Raji (cell line): ENCODE results near the gene NTNG2.

ENCODE experiments used
- POLR2A ChIP-seq: IDR thresholded peaks from 2 replicates; pipeline ENCODE4 v1.6.1; 2011; ENCODE audit warnings: low read depth, low read length, control low read depth; ENCODE audit not compliant: insufficient read depth

The NTNG2 gene

GRCh38 chr9:132241483-132241839 is 79.6 kb downstream of the NTNG2 start:
- peak; percentile 38; the same call in 1 of the 2 replicates for TF ChIP-seq POLR2A

DNA sequence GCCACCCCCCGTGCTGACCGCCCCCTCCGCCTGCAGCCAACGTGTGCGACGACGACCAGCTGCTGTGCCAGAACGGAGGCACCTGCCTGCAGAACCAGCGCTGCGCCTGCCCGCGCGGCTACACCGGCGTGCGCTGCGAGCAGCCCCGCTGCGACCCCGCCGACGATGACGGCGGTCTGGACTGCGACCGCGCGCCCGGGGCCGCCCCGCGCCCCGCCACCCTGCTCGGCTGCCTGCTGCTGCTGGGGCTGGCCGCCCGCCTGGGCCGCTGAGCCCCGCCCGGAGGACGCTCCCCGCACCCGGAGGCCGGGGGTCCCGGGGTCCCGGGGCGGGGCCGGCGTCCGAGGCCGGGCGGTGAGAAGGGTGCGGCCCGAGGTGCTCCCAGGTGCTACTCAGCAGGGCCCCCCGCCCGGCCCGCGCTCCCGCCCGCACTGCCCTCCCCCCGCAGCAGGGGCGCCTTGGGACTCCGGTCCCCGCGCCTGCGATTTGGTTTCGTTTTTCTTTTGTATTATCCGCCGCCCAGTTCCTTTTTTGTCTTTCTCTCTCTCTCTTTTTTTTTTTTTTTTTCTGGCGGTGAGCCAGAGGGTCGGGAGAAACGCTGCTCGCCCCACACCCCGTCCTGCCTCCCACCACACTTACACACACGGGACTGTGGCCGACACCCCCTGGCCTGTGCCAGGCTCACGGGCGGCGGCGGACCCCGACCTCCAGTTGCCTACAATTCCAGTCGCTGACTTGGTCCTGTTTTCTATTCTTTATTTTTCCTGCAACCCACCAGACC is 80.2 kb downstream of the NTNG2 start:
- no peak for TF ChIP-seq POLR2A

- TF ChIP-seq POLR2A: no peak
Measured at GRCh38 chr9:132242621-132243155, 80.8 kb downstream of the NTNG2 start.

- no peak for TF ChIP-seq POLR2A
Measured at GRCh38 chr9:132243156-132244074, 81.6 kb downstream of the NTNG2 start.

GRCh38 chr9:132244582-132245455 is 83.0 kb downstream of the NTNG2 start:
- TF ChIP-seq POLR2A: no peak

- TF ChIP-seq POLR2A: no peak
Measured at GRCh38 chr9:132245465-132245864, 83.6 kb downstream of the NTNG2 start.

- TF ChIP-seq POLR2A: no peak
Measured at GRCh38 chr9:132247942-132248341, 86.1 kb downstream of the NTNG2 start.

DNA sequence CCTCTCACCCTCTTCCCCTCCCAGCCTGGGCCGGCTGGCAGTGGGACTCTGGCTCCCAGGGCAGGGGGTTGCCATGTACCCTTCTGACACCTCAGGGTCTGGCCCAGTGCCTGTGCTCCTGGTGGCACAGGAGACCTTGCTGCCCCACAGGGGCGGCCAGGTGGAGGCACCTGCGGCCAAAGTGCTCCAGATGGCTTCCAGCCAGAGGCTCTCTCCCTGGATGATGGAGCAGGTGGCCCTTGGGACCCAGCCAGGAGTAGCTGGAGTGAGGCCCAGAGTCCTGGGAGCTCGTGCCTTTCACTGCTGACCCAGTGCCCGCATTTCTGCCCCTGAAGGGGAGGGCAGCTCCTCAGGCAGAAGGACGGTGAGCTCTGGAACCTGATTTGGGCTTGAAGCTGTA is 87.3 kb downstream of the NTNG2 start:
- TF ChIP-seq POLR2A: no peak

DNA sequence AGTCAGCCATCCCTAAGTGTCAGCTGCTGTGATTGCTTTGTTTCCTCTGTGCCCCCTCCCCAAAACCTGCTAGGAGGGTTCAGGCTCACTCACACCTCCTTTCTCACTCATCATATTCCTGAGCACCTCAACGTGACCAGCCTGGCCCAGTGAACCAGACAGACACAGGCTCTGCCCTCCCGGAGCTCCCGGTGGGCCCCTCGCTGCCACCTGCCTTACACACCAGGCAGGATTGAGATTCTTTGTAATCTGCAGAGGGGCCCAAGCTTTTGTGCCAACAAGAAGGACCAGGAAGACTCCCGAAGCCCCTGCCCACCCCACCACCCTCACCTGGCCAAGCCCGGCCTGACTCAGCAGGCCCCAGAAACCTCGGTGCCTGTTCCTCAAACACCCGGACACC is 87.8 kb downstream of the NTNG2 start:
- no peak for TF ChIP-seq POLR2A

- TF ChIP-seq POLR2A: no peak
Measured at GRCh38 chr9:132250324-132251262, 88.7 kb downstream of the NTNG2 start.

DNA sequence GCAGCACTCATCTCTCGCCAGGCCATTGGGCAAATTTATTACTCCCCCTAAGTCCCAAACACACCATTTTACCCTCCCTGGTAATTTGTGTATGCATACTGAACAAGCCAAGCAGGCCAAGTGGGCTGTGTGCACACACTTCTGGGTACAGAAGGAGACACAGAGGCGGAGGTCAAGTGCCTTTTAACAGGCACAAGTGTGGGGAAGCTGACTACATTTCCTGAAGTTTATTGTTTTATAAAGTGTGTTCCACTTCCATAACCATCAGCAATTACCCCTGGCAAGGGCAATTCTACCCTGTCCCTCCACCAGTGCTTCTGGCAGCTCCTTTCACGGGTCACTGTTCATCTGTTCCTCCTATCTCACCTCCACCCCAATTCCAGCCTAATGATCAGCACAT is 99.0 kb downstream of the NTNG2 start:
- no peak for TF ChIP-seq POLR2A

DNA sequence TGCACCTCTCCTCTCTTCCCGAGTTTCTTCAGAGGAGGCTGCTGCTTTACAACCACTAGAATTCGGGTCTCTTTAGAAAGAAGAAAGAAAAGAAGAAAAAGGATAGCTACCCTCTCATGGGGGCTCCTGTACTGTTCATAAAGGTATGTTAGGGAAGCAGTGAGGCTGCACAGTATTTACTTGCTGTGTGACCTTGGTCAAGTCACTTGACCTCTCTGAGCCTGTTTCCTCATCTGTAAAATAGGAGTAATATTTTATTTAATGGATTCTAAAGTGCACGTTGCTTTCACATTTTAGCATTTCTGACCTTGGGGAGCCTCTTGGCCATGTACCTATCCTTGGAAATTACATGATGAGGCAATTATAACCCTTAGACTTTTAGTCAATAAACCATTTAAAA is 104.2 kb downstream of the NTNG2 start:
- no peak for TF ChIP-seq POLR2A

DNA sequence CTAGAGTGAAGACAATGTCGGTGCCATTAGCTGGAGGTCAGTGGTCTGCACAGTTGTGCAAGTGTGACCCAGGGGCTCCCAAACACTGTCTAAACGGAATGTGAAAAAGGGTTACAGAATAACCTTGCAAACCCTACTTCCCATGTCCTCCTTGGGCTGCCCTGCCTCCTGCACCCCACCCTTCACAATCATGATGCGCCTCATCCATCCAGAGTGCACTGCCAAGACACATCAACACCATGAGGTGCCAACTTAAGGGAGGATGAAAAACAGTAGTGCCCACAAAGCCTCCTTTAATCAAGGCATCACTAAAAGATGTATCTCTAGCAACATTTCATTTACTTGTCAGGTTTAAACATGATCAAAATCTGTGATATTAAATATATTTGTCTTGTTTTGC is 105.8 kb downstream of the NTNG2 start:
- no peak for TF ChIP-seq POLR2A
